Activated T-cell treated with anti-CD3 and anti-CD28 coated beads for 4 hours (primary cell): Measurements from ENCODE around the gene DENND1C.
"Not testable (repeated sequence)": the region's sequence is repeated elsewhere in the genome, so short reads cannot be mapped to it uniquely, and the experiment has no call there.

Experiments
- DNase-seq: peaks from one replicate; pipeline ENCODE4 v3.0.0-alpha.2; 2020

DENND1C gene

DNA sequence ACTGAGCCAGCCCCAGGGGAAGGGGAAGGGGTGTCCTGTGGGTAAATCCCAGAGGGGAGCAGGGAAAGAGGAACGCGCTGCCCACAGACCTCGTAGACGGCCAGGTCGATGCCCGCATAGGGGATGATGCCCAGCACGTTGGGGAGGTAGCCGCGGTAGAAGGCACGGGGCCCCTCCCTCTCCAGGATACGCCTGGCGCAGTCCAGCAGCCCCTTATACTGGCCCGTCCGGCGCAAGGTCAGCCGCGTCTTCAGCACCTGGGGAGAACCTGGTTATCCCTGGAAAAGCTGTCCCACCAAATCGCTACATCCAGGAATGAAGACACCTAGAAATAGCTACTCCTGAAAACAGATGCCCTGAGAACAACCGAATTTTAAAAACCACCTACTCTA, 29.4 kb downstream of the DENND1C start:
- no peak for DNase-seq

DNA sequence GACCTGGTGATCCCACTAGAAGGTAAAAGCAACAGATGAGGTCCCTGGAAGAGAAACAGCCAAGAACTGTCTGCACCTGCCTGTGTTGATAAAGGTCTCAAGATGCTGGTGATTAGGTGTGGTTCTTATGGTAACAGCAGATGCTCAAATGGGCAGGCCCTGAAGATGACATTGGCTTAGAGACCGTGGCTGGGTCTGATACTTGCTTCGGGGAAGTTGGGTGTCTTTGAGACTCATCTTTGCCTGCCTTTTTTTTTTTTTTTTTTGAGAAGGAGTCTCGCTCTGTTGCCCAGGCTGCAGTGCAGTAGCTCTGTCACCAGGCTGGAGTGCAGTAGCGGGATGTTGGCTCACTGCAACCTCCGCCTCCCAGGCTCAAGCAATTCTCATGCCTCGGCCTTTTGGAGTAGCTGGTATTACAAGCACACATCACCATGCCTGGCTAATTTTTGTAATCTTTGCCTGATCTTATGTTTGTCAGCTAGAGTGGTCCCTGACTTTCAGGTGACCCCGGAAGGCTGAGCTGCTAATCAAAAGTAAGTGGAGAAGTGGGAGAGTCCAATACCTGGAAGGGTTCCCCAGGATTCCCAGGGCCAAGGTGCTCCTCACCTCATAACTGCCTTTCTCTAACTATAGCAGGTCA, 29.9 kb downstream of the DENND1C start:
- no peak for DNase-seq

- no peak for DNase-seq
These were observed 31.4 kb downstream of the DENND1C start for GRCh38 chr19:6450166-6450565.

GRCh38 chr19:6448045-6448444, 33.5 kb downstream of the DENND1C start:
- DNase-seq = no peak

- DNase-seq = no peak
These were observed 35.1 kb downstream of the DENND1C start for GRCh38 chr19:6446452-6446851.

DNA sequence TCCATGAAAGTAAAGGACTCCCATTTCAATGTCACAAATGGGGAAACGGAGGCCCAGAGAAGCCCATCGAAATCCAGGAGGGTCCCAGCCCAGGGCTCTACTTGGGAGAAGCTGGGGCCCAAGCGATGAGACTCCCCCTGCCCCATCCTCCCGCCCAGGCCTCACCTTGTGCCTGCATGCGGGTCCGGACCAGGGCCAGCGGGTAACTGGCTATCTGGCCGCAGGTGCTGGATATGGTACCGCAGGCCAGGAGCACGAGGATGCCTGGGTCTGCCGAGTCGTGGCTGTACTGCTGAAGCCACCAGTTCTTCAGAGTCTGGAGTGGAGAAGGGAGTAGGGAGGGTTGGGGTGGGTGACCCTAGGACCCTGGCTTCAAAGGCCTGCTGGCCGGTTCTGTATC, 37.6 kb downstream of the DENND1C start:
- no peak for DNase-seq

- DNase-seq = no peak
These were observed 39.4 kb downstream of the DENND1C start for GRCh38 chr19:6442087-6442688.

- DNase-seq = no peak
These were observed 40.7 kb downstream of the DENND1C start for GRCh38 chr19:6440905-6441304.

- DNase-seq = no peak
These were observed 41.8 kb downstream of the DENND1C start for GRCh38 chr19:6439743-6440142.

DNA sequence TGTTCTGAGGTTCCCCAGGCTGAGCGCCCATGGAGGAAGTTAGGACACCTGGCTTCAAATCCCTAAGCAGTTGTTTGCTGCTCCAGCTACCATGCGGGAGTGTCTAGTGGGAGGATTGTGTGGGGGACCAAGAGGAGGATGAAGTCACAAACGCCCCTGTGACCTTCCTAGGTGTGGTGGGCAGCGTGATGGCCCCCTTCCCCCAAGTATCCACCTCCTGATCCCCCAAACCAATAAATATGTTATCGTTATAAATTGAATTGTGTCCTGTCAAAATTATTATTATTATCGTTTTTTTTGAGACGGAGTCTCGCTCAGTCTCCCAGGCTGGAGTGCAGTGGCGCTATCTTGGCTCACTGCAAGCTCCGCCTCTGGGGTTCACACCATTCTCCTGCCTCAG, 47.9 kb downstream of the DENND1C start, which contains the start of gene SLC25A41:
Gene SLC25A41, minus strand, starts transcription at position 101 of the 400 bp plus-strand sequence. Its CDS starts 70 bp downstream, at position 31.
- DNase-seq = no peak

DNA sequence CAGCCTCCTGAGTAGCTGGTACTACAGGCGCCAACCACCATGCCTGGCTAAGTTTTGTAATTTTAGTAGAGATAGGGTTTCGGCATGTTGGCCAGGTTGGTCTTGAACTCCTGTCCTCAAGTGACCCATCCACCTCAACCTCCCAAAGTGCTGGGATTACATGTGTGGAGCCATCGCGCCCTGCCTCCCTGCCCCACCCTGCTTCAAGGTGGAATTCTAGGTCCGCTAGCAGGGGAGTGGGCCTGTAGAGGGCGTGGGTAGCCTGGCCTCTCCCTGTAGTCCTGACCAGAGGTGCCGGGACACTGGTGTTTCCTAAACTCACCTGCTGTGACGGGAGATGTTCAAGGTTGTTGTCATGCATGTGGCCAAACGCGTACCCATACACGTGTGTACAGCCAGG, 48.4 kb downstream of the DENND1C start:
- no peak for DNase-seq

- no peak for DNase-seq
These were observed 49.7 kb downstream of the DENND1C start for GRCh38 chr19:6431891-6432290.

DNA sequence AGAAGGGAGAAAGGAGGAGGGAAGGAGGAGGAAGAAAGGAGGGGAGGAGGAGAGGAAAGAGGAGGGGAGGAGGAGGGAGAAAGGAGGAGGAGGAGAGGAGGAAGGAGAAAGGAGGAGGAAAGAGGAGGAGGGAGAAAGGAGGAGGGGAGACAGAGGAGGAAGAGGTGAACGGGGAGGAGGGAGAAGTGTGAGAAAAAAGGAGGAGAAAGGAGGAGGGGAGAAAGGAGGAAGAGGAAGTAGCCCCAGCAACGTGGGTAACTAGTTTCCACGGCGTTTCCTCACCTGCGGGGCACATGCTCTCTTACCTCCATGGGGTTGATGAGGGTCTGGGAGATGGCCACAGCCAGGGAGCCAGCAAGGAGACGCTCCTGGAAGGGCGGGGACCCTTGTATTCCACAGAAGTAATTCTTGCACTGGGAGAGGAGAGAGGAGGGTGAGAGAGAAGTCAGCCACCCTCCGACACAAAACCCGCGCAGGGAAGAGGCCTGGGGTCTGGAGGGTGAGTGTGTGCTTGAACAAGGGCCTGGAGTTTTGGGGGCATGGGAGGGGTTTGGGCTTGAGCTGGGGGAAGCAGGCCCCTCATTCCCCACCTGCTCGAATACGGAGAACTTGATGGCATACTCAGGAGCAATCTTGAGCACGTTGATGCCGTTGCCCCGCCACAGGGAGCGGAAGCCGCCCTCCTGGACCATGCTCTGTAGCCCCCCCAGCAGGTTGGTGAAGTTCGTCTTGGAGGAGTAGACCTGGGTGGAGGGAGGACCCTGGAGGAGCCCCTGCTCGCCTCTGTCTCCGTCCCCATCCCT, 52.0 kb downstream of the DENND1C start:
- no peak for DNase-seq

- not testable (repeated sequence) for DNase-seq
These were observed 52.7 kb downstream of the DENND1C start for GRCh38 chr19:6428692-6429418.

DNA sequence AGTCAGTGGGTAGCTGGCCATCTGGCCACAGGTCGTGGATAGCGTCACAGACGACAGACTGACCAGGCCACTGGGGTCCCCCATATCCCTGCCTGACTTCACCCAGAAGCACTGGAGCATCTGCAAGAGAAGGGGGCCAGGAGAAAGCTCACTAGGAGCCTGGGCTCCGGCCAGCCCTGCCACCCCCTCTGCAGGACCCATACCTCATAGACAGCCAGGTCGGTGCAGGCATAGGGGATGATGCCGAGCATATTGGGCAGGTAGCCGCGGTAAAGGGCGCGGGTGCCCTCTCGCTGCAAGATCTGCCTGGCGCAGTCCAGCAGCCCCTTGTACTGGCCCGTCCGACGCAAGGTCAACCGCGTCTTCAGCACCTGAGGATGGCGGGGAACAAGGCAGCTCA, 54.5 kb downstream of the DENND1C start:
- no peak for DNase-seq

GRCh38 chr19:6425732-6426620, 55.6 kb downstream of the DENND1C start:
- no peak for DNase-seq

GRCh38 chr19:6424939-6425731, 56.5 kb downstream of the DENND1C start:
- peak; percentile 97 for DNase-seq

GRCh38 chr19:6424195-6424938, 57.2 kb downstream of the DENND1C start, which contains the start of gene KHSRP:
Gene KHSRP (minus strand): TSS chr19:6424811. CDS start chr19:6424701, 110 bp downstream.
- DNase-seq = peak; percentile 20

- no peak for DNase-seq
These were observed 57.9 kb downstream of the DENND1C start for GRCh38 chr19:6423499-6424194.
